Right lobe of liver (tissue), 6 donors: Measurements from ENCODE around the gene MAML3. TPM values are rescaled to one million over a fixed set of nuclear protein-coding genes. Genes with fewer than 3 reads are reported as not detected.

Experiments used
- ATAC-seq, 4 donors: fragments of 200-7000 bp; cut with Tn5 transposase; one replicate each; pipeline ENCODE4 v1.9.1; 2020; ENCODE audit warnings: mild to moderate bottlenecking in 4 of 4, moderate library complexity in 4 of 4
- DNase-seq, 3 donors: peaks; one replicate each; pipeline ENCODE4 v3.0.0-alpha.2; 2020
- H3K27ac ChIP-seq, 3 donors: fragments of 200-600 bp; one replicate each; pipeline ENCODE4 v1.8.0; 2022
- H3K27me3 ChIP-seq, 2 donors: fragments of 200-600 bp; one replicate each; pipeline ENCODE4 v1.8.0; 2022
- H3K36me3 ChIP-seq, 4 donors: fragments of 200-600 bp; sonication (generic) in 1 of 4; one replicate each; pipeline versions ENCODE4 v1.5.1 to v1.8.0; 2017 to 2022; ENCODE audit warnings: control low read depth in 1 of 4
- H3K4me1 ChIP-seq, 4 donors: fragments of 200-600 bp; sonication (generic) in 1 of 4; one replicate each; pipeline versions ENCODE4 v1.5.1 to v1.8.0; 2017 to 2022; ENCODE audit warnings: control low read depth in 1 of 4
- H3K4me3 ChIP-seq, 3 donors: fragments of 200-600 bp; one replicate each; pipeline ENCODE4 v1.8.0; 2022
- H3K9me3 ChIP-seq, 4 donors: fragments of 200-600 bp; sonication (generic) in 1 of 4; one replicate each; pipeline versions ENCODE4 v1.5.1 to v1.8.0; 2017 to 2022; ENCODE audit warnings: control low read depth in 1 of 4
- POLR2A ChIP-seq: fragments of 450-650 bp; IDR thresholded peaks from one replicate; pipeline ENCODE4 v1.6.1; 2017; ENCODE audit warnings: antibody characterized with exemption, mild to moderate bottlenecking
- WGBS: methylation state at CpG from one replicate; pipeline ENCODE4 v1.1.6; 2018; ENCODE audit warnings: low coverage, low lambda C conversion rate; ENCODE audit not compliant: insufficient coverage; ENCODE audit errors: missing lambda C conversion rate; 5-methylcytosine and 5-hydroxymethylcytosine counted together
- intact Hi-C, 2 donors: fragments of 100-400 bp; cut with DNase I; formaldehyde crosslinking; loops; one replicate each; pipeline versions ENCODE4 v1.11.2 to v1.14.1; 2022
- total RNA-seq, 6 experiments: library from RNA; depleted of rRNA in 2 of 6; stranded (reverse); fragments of >200 nt in 2 of 6; fragmentation: NEBNext Ultra II Directional in 3 of 6; extraction: Animal tissue kit (Norgen Biotek cat#: 25700) in 3 of 6; gene quantifications; one replicate each; pipeline versions ENCODE4 v1.1.0 to v1.2.4, GENCODE V29; 2016 to 2023
- TF ChIP-seq, protein P1 (sequence below), 4 donors: fragments of 200-600 bp in 3 of 4; fragments of 450-650 bp in 1 of 4; IDR thresholded peaks; one replicate each; pipeline versions ENCODE4 v1.5.1 to v1.8.0; 2016 to 2022; ENCODE audit warnings: antibody characterized with exemption in 4 of 4, mild to moderate bottlenecking in 2 of 4
- donor health status: DM: no; HTN: yes; CAD: no.
- donor health status: DM: no; HTN: no; CAD: no.
- donor health status: DM: no; HTN: no; CAD: no.
- donor health status: DM: no; HTN: yes; CAD: no.
- donor health status: DM: no; HTN: yes; CAD: no.

Gene MAML3
- total RNA-seq, 6 experiments from 2014 or later, result 2.6 to 7.8 (median 5.0) TPM

DNA sequence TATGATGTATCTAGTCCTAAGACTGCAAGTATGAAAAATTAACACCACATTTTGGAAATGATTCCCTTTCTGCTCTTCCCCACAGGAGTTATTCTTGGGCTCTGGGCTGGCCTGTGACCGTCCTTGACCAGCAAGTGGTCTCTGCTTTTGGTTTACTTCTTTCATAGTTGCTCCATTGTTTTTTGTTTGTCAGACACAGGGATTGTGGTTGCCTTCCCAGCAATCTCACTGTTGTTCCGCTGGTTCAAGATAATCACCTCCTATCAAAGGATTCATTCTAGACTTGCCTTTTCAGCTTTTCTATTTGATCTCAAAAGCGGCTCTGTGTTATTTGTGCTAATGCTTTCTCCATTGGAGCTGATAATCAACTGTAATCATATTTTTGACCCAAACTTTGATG is 269.5 kb downstream of the MAML3 start:
- no peak for DNase-seq
- WGBS, result 78% methylated on average over 3 of the region's 3 CpGs
- no peaks in the 10 kb centered on the region for H3K27me3 ChIP-seq
- no peak overlapping the region for H3K27ac ChIP-seq
- H3K9me3 ChIP-seq, result no peaks in the 10 kb centered on the region
- intact Hi-C loops, result no loop called here
- peak in 3 of 4 donors; percentile 28 to 33 (median 30) for ATAC-seq
- H3K4me1 ChIP-seq, result peaks cover 0 to 8% (median 0%) of the 10 kb centered on the region in 4 donors
- TF ChIP-seq POLR2A, result no peak
- TF ChIP-seq, protein P1, sequence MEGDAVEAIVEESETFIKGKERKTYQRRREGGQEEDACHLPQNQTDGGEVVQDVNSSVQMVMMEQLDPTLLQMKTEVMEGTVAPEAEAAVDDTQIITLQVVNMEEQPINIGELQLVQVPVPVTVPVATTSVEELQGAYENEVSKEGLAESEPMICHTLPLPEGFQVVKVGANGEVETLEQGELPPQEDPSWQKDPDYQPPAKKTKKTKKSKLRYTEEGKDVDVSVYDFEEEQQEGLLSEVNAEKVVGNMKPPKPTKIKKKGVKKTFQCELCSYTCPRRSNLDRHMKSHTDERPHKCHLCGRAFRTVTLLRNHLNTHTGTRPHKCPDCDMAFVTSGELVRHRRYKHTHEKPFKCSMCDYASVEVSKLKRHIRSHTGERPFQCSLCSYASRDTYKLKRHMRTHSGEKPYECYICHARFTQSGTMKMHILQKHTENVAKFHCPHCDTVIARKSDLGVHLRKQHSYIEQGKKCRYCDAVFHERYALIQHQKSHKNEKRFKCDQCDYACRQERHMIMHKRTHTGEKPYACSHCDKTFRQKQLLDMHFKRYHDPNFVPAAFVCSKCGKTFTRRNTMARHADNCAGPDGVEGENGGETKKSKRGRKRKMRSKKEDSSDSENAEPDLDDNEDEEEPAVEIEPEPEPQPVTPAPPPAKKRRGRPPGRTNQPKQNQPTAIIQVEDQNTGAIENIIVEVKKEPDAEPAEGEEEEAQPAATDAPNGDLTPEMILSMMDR (IDR thresholded peaks at IDR 0.05), result no peak
- no peaks in the 10 kb centered on the region for H3K36me3 ChIP-seq
- H3K4me3 ChIP-seq, result no peak overlapping the region

DNA sequence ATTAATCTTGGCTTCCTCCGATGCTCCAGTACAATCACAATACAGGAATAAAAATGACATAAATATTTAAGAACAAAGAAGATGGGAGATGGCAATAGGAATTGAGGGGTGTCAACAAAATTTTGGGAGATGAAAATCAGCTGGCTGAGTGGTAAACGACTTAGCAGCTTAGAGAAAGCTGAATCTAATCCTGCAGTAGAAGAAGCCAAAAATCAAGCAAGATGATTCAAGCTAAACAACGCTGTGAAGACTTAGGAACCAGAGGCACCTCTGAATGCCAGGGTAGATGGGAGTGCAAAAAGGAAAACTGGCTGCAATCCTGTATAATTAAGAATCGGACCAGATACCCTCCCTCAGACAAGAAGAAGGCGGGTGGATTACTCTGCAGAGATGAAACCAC is 273.1 kb downstream of the MAML3 start:
- no peaks in the 10 kb centered on the region for H3K9me3 ChIP-seq
- 100% methylated on average over 5 of the region's 5 CpGs for WGBS
- intact Hi-C loops, result no loop called here
- H3K4me1 ChIP-seq, result no peaks in the 10 kb centered on the region
- no peak for DNase-seq
- no peak overlapping the region for H3K27ac ChIP-seq
- no peak for ATAC-seq
- H3K4me3 ChIP-seq, result no peak overlapping the region
- no peaks in the 10 kb centered on the region for H3K36me3 ChIP-seq
- TF ChIP-seq, protein P1 (IDR thresholded peaks at IDR 0.05), result no peak
- TF ChIP-seq POLR2A, result no peak
- no peaks in the 10 kb centered on the region for H3K27me3 ChIP-seq

DNA sequence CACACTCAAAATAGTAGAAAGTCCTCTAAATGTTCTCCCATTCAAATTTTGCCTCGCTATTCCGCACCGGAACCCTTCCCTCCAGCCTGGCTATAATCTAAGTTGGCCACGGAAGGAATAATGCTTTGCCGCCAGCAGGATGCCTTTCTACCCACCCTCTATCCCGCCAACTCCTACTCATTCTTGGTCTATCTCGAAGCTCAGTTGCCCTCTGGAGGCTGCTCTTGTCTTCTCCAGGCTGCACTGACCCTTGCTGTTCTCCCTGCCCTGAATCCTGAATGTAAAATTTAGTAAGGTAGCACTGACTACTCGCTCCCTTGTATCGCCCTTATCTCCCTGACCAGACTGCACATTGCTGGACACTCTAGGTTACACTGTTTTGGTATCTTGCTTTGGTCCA is 275.9 kb downstream of the MAML3 start:
- Histone ChIP-seq H3K9me3 (no peaks in the 10 kb centered on the region), H3K36me3 (no peaks in the 10 kb centered on the region), H3K4me3 (no peak overlapping the region), H3K4me1 (no peaks in the 10 kb centered on the region), H3K27me3 (no peaks in the 10 kb centered on the region), H3K27ac (no peak overlapping the region)
- intact Hi-C loops, result no loop called here
- ATAC-seq (peak in 2 of 4 donors; percentile 31 to 48), DNase-seq (no peak)
- 96% methylated on average over 9 of the region's 9 CpGs for WGBS
- no peak for TF ChIP-seq POLR2A
- TF ChIP-seq, protein P1 (IDR thresholded peaks at IDR 0.05), result no peak

DNA sequence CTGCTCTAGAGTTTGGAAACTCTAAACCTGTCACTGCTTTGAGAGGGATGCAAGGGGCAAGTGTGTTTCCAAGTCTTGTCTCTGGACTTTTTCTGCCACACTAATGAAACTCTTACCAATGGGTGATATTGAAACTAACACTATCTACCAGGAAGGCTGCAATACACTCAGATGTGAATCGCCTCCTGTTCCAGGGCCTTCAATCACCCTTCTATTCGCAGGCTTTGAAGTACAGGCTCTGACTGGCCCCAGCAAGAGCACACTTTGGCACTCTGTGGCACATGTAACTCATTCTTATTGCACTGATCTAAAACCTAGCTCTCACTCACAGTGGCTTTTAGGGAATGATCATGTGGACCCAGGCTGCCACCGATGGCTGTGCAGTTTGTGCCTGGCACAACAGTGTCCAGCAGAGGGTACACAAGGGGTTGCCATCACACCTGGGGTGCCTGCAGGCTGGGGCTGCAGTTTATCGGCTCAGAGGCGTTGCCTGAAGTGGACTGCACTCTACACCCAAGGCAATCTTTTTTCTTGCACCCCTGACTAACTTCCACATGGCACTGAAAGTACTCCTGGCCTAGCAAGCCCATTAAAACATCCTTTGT is 277.5 kb downstream of the MAML3 start:
- ATAC-seq, result peak; percentile 18 to 58 (median 38)
- no peaks in the 10 kb centered on the region for H3K27me3 ChIP-seq
- intact Hi-C loops, result no loop called here

More for the DNA sequence above, 277.5 kb downstream of the MAML3 start:
- TF ChIP-seq, protein P1 (IDR thresholded peaks at IDR 0.05), result no peak
- no peak for TF ChIP-seq POLR2A
- H3K36me3 ChIP-seq, result no peaks in the 10 kb centered on the region
- H3K4me1 ChIP-seq, result no peaks in the 10 kb centered on the region
- no peak overlapping the region for H3K27ac ChIP-seq
- WGBS, result no CpG with 5 or more reads among the region's 5 CpGs
- no peak overlapping the region for H3K4me3 ChIP-seq
- DNase-seq, result no peak
- H3K9me3 ChIP-seq, result no peaks in the 10 kb centered on the region
